ENCODE results near the gene GAN. TPM values are rescaled to one million over a fixed set of nuclear protein-coding genes. Genes with fewer than 3 reads are reported as not detected.
"Not testable (repeated sequence)": the region's sequence is repeated elsewhere in the genome, so short reads cannot be mapped to it uniquely, and the experiment has no call there.

Gene GAN
- total RNA-seq, 4 donors from 2014 or later: 5.0 to 8.0 (median 6.4) TPM

GRCh38 chr16:81333356-81333755 lies 18.6 kb downstream of the GAN start:
- Histone ChIP-seq H3K36me3 (no peaks in the 10 kb centered on the region), H3K27me3 (no peaks in the 10 kb centered on the region), H3K9me3 (no peaks in the 10 kb centered on the region), H3K4me3 (no peak overlapping the region), H3K27ac (no peak overlapping the region), H3K4me1 (no peaks in the 10 kb centered on the region)
- TF ChIP-seq CTCF (IDR thresholded peaks at IDR 0.05 in 4 of 5, conservative IDR thresholded peaks at IDR 0.05 in 1 of 5) (no peak), POLR2A (IDR thresholded peaks at IDR 0.05) (no peak)
- in situ Hi-C loops (cut with MboI; ENCODE audit: low sequenced_read_pairs in 4 of 4) (loop anchor here in 1 of 4 donors (25.0 kb wide), 1 partner anchor 96 kb away; the partner anchor contains the start of gene BCO1), intact Hi-C loops (cut with DNase I; ENCODE audit: low total_unique reads) (no loop called here)
- ATAC-seq: no peak
- DNase-seq: no peak

GRCh38 chr16:81335669-81336068 lies 20.9 kb downstream of the GAN start:
- DNase-seq: no peak
- H3K27me3 ChIP-seq: no peaks in the 10 kb centered on the region
- H3K4me1 ChIP-seq: no peaks in the 10 kb centered on the region
- in situ Hi-C loops (cut with MboI; ENCODE audit: low sequenced_read_pairs in 4 of 4): loop anchor here in 1 of 4 donors (25.0 kb wide), 1 partner anchor 98 kb away; the partner anchor contains the start of gene BCO1
- TF ChIP-seq CTCF (IDR thresholded peaks at IDR 0.05 in 4 of 5, conservative IDR thresholded peaks at IDR 0.05 in 1 of 5) (no peak), POLR2A (IDR thresholded peaks at IDR 0.05) (no peak)
- H3K4me3 ChIP-seq: no peak overlapping the region
- H3K27ac ChIP-seq: no peak overlapping the region
- H3K9me3 ChIP-seq: no peaks in the 10 kb centered on the region
- intact Hi-C loops (cut with DNase I; ENCODE audit: low total_unique reads): no loop called here
- H3K36me3 ChIP-seq: no peaks in the 10 kb centered on the region
- no peak for ATAC-seq

- DNase-seq (no peak), ATAC-seq (no peak)
- no peak for TF ChIP-seq POLR2A (IDR thresholded peaks at IDR 0.05)
- no peak for TF ChIP-seq CTCF (IDR thresholded peaks at IDR 0.05 in 4 of 5, conservative IDR thresholded peaks at IDR 0.05 in 1 of 5)
- Histone ChIP-seq H3K36me3 (no peaks in the 10 kb centered on the region), H3K4me1 (no peaks in the 10 kb centered on the region), H3K27ac (no peak overlapping the region), H3K4me3 (no peak overlapping the region), H3K27me3 (no peaks in the 10 kb centered on the region), H3K9me3 (no peaks in the 10 kb centered on the region)
- intact Hi-C loops (cut with DNase I; ENCODE audit: low total_unique reads) (no loop called here), in situ Hi-C loops (cut with MboI; ENCODE audit: low sequenced_read_pairs in 4 of 4) (loop anchor here in 1 of 4 donors (25.0 kb wide), 1 partner anchor 100 kb away; the partner anchor contains the start of gene BCO1)
Observed at GRCh38 chr16:81337097-81337496, 22.3 kb downstream of the GAN start.

- H3K27me3 ChIP-seq; H3K4me1 ChIP-seq; H3K4me3 ChIP-seq; intact Hi-C loops (cut with DNase I; ENCODE audit: low total_unique reads); DNase-seq; H3K27ac ChIP-seq; H3K36me3 ChIP-seq; ATAC-seq: not testable (repeated sequence)
- H3K9me3 ChIP-seq: peaks cover 0 to 12% (median 5%) of the 10 kb centered on the region in 3 donors
- in situ Hi-C loops (cut with MboI; ENCODE audit: low sequenced_read_pairs in 4 of 4): loop anchor here in 1 of 4 donors (25.0 kb wide), 1 partner anchor 108 kb away; the partner anchor contains the start of gene BCO1
Observed at GRCh38 chr16:81345172-81345571, 30.4 kb downstream of the GAN start.

- no peak overlapping the region for H3K27ac ChIP-seq
- in situ Hi-C loops (cut with MboI; ENCODE audit: low sequenced_read_pairs in 4 of 4): loop anchor here in 1 of 4 donors (25.0 kb wide), 1 partner anchor 110 kb away; the partner anchor contains the start of gene BCO1
- no peak for TF ChIP-seq CTCF (IDR thresholded peaks at IDR 0.05 in 4 of 5, conservative IDR thresholded peaks at IDR 0.05 in 1 of 5)
- TF ChIP-seq POLR2A (IDR thresholded peaks at IDR 0.05): no peak
- no peaks in the 10 kb centered on the region for H3K4me1 ChIP-seq
- H3K4me3 ChIP-seq: no peak overlapping the region
- ATAC-seq (no peak), DNase-seq (no peak)
- H3K9me3 ChIP-seq: peaks cover 0 to 12% (median 5%) of the 10 kb centered on the region in 3 donors
- intact Hi-C loops (cut with DNase I; ENCODE audit: low total_unique reads): no loop called here
- H3K27me3 ChIP-seq: no peaks in the 10 kb centered on the region
- H3K36me3 ChIP-seq: peaks cover 0 to 5% of the 10 kb centered on the region in 2 donors
Observed at GRCh38 chr16:81347425-81347824, 32.7 kb downstream of the GAN start.
